GM12872 (cell line): Measurements from ENCODE around the gene ZNF579.

Experiments used
- CTCF ChIP-seq: IDR thresholded peaks from 3 replicates; pipeline ENCODE4 v1.5.1; 2011; ENCODE audit warnings: low read depth, mild to moderate bottlenecking, low read length, moderate library complexity; ENCODE audit not compliant: insufficient read depth

The ZNF579 gene

GRCh38 chr19:55602104-55603001 lies 21.7 kb upstream of the ZNF579 start:
- no peak for TF ChIP-seq CTCF

DNA sequence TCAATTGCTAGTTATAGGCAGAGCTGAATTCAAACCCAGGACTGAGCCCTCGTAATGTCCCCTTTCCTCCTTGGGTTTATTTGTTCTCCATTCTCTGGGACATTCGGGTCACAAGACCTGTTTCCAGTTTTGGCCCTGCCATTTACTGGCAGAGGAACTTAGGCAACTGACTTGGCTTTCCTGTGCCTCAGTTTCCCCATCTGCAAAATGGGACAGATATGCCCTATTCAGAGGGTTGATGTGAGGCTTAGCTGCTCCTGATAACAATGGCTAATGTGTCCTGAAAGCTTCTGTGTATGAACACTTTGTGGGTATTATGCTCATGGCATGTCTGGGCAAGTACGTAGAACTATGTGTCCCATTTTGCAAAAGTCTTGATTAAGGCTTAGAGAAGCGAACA lies 20.4 kb upstream of the ZNF579 start:
- TF ChIP-seq CTCF: no peak

- TF ChIP-seq CTCF: no peak
Observed at GRCh38 chr19:55600662-55601028, 20.0 kb upstream of the ZNF579 start.

GRCh38 chr19:55599842-55600661 lies 19.4 kb upstream of the ZNF579 start, which contains the start of gene ZNF524:
Gene ZNF524, plus strand, starts transcription at chr19:55600288. Its CDS starts 1,825 bp downstream, at chr19:55602113.
- TF ChIP-seq CTCF: no peak

DNA sequence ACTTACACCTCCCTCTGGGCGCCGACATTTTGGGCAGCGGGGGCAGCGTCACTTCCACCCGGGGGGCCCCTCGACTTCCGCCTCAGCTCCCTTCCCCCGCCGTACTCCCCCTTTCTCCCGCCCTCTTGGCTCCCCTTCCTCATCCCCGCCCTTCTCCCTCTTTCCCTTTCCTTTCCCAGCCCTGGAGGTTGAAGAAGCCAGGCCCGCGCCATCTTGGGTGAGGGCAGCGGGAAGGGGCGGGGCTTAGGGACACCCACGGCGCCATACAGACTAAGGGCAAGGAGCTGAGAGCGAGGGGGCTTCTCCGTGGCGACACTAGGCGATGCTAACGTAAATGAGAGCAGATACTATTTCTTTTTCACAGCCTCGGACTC lies 18.8 kb upstream of the ZNF579 start, which contains the start of gene FIZ1:
FIZ1 (minus strand) TSS at position 50 of the 374 bp plus-strand sequence. CDS start 1,652 bp downstream, outside the sequence.
- no peak for TF ChIP-seq CTCF

DNA sequence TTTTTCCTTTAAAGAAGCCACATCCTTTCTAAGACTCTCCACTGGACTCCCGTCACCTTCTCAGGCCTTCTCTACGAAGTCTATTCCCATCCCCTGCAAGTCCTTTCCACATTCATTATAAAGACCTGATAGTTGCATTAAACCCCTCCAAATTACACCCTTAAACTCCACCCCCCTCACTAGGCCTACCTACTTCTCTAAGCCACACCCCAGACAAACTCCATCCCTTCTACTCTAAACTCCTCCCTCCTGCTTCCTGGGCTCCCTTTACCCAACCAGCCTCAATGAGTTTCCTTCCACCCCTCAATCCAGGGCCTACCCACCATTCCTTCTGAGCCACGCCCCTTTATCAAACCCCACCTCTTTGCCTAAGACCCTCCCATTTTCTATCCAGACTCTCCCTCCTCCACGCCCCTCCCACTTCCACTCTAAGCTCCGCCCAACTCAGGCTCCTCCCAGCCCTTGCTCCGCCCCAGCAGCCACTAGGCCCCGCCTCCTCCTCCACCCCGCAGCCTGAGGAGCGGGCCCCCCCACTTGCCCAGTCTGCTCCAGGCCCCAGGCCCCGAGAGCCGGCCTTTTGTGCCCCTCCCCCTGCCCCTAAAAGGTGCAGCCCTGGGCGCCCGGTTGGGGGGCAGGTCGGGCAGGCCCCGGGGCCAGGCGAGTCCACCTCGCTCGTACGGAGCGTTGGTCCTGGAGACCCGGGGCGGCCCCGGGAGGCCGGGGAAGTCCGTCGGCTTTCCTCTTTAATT lies 18.2 kb upstream of the ZNF579 start:
- TF ChIP-seq CTCF: no peak

DNA sequence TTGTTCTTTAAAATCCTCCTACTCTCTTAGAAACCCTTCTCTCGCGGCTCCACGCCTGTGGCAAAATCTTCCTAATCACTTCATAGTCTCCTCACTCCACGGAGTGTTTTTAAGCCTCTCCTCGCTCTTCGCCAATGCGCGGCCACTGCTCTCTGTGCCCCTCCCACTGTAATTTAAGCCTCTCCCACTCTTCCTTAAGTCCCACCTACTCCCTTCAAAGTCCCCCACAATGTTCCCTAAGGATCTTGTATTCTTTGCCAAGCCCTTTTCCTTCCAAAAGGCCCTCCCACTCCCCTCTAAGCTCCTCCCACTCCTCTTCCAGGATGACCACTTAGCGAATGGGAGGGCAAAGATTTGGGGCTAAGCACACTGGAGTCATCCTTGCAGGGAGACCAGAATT lies 17.4 kb upstream of the ZNF579 start:
- no peak for TF ChIP-seq CTCF
